GM18907 (cell line): ENCODE measurements around the gene USP34.
"Not testable (repeated sequence)": the region's sequence is repeated elsewhere in the genome, so short reads cannot be mapped to it uniquely, and the experiment has no call there.

ENCODE experiments used
- ATAC-seq: cut with Tn5 transposase; IDR thresholded peaks from one replicate; pipeline ENCODE4 v1.9.1; 2021; ENCODE audit warnings: mild to moderate bottlenecking, moderate library complexity; ENCODE audit not compliant: unreplicated experiment

Gene USP34, protein sequence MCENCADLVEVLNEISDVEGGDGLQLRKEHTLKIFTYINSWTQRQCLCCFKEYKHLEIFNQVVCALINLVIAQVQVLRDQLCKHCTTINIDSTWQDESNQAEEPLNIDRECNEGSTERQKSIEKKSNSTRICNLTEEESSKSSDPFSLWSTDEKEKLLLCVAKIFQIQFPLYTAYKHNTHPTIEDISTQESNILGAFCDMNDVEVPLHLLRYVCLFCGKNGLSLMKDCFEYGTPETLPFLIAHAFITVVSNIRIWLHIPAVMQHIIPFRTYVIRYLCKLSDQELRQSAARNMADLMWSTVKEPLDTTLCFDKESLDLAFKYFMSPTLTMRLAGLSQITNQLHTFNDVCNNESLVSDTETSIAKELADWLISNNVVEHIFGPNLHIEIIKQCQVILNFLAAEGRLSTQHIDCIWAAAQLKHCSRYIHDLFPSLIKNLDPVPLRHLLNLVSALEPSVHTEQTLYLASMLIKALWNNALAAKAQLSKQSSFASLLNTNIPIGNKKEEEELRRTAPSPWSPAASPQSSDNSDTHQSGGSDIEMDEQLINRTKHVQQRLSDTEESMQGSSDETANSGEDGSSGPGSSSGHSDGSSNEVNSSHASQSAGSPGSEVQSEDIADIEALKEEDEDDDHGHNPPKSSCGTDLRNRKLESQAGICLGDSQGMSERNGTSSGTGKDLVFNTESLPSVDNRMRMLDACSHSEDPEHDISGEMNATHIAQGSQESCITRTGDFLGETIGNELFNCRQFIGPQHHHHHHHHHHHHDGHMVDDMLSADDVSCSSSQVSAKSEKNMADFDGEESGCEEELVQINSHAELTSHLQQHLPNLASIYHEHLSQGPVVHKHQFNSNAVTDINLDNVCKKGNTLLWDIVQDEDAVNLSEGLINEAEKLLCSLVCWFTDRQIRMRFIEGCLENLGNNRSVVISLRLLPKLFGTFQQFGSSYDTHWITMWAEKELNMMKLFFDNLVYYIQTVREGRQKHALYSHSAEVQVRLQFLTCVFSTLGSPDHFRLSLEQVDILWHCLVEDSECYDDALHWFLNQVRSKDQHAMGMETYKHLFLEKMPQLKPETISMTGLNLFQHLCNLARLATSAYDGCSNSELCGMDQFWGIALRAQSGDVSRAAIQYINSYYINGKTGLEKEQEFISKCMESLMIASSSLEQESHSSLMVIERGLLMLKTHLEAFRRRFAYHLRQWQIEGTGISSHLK (N-terminal part only)

GRCh38 chr2:61470965-61471904, at the start of gene USP34:
TSS of gene USP34 (minus strand) at chr2:61471087. CDS start at chr2:61470692, 395 bp downstream.
- peak; percentile 80 for ATAC-seq

DNA sequence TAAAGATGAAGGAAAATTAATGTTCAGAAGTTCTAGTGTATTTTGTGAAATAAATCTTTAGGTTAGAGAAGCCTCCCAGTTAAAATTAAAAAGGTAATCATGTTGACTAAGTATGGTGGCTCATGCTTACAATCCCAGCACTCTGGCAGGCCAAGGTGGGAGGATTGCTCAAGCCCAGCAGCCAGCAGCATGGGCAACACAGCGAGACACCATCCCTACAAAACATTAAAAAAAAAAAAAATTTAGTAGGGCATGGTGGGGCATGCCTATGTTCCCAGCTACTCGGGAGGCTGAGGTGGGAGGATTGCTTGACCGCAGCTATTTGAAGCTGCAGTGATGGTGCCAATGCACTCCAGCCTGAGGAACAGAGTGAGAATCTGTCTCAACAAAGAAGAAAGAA, 49.4 kb upstream of the USP34 start:
- no peak for ATAC-seq

DNA sequence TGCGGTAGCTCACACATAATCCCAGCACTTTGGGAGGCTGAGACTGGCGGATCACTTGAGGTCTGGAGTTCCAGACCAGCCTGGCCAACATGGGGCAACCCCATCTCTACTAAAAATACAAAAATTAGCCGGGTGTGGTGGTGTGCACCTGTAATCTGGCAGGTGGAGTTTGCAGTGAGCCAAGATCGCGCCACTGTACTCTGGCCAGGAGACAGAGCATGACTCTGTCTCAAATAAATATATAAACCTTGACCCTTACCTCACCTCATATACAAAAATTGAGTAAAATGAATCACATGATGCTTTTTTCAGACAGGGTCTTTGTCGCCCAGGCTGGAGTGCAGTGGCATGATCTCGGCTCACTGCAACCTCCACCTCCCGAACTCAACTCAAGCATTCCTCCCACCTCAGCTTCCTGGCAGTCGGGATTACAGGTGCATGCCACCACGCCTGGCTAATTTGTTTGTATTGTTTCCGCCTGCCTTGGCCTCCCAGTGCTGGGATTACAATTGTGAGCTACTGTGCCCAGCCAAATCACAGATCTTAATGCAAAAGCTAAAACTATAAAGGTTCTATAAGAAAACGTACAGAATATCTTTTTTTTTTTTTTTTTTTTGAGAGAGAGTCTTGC, 42.0 kb upstream of the USP34 start:
- ATAC-seq, result no peak

DNA sequence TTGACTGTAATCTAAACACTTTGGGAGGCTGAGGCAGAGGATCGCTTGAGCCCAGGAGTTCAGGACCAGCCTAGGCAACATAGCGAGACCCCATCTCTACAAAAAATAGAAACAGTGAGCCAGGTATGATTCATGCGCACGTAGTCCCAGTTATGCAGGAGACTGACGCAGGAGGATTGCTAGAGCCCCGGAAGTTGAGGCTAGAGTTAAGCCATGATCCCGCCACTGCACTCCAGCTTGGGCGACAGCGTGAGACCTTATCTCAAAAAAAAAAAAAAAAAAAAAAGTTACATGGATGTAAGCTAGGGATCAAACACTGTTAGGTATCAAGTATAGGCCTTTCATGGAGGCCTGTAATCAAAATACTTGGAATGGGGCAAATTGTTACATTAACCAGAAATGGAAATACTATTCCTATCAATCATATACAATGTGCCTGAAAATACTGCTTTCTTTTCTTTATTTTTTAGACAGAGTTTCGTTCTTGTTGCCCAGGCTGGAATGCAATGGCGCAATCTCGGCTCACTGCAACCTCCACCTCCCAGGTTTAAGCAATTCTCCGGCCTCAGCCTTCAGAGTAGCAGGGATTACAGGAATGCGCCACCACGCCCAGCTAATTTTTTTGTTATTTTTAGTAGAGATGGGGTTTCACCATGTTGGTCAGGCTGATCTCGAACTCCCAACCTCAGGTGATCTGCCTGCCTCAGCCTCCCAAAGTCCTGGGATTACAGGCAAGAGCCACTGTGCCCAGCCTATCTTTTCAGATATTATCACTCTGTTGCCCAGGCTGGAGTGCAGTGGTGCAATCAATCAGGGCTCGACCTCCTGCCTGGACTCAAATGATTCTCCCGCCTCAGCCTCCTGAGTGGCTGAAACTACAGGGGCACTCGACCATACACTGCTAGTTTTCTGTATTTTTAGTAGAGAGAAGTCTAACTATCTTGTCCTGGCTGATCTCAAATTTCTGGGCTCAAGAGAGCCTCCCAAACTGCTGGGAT, 40.1 kb upstream of the USP34 start:
- ATAC-seq, result no peak

DNA sequence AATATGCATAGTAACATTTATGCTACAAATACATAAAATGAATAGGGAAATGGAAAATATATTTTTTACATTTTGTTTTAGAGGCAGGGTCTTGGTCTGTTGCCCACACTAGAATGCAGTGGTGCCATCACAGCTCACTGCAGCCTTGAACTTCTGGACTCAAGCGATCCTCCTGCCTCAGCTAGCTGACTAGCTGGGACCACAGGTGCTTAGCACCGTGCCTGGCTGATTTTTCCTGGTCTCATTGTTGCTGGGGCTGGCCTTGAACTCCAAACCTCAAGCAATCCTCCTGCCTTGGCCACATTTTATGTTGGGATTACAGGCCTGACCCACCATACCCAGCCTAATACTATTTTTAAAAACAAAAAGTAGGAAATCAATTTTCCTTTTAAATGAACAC, 34.1 kb upstream of the USP34 start:
- no peak for ATAC-seq

DNA sequence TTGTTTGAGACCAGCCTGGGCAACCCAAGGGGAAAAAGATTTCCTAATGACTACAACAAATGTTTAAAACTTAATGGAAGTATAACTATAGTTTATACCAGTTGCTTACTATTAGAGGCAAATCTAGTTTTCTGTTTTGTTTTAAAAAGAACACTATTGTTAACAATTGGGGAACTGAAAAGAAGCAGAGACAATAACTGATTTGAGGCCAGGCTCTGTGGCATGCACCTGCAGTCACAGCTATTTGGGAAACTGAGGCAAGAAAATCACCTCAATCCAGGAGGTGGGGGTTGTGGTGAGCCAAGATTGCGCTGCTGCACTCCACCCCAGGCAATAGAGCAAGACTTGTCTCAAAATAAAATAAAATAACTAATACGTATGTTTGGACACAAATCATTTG, 28.2 kb upstream of the USP34 start:
- ATAC-seq, result no peak

- no peak for ATAC-seq
Measured at GRCh38 chr2:61493523-61493942, 22.6 kb upstream of the USP34 start.

DNA sequence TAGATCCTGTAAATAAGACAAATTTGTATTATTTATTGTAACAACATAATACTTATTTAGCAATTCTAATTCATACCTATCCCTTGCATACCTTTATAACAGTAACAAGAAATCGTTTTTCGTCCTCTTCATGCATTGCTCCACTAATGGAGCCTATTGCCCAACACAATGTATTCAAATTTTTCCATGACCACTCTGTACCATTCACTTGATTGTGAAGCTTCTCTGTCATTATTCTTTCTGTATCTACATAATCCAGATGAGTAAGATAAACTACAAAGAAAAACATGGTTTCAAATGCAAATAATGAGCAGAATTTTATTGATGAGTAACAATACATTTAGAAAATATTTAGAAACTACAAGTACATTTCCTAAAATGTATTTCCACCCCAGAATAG, 21.6 kb upstream of the USP34 start:
- ATAC-seq, result no peak

- no peak for ATAC-seq
Measured at GRCh38 chr2:61485281-61485680, 14.4 kb upstream of the USP34 start.

DNA sequence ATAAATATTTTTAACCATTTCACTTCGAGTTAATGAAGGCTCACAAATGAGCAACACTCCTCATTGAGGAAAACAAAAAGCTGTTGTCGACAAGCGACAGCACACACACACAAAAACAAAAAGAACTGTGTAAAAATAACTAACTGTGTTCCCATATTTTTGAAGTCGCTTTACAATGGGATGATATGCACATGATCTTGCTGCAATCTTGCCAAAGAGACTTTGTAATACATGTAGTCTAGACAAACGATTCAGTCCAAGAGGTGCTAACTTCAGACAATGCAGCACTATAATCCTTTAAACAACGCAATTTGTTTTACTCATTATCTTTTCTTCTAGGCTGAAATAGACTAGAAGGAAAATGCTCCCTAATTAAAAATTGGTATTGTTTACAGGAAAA, 7.2 kb upstream of the USP34 start:
- ATAC-seq, result no peak

DNA sequence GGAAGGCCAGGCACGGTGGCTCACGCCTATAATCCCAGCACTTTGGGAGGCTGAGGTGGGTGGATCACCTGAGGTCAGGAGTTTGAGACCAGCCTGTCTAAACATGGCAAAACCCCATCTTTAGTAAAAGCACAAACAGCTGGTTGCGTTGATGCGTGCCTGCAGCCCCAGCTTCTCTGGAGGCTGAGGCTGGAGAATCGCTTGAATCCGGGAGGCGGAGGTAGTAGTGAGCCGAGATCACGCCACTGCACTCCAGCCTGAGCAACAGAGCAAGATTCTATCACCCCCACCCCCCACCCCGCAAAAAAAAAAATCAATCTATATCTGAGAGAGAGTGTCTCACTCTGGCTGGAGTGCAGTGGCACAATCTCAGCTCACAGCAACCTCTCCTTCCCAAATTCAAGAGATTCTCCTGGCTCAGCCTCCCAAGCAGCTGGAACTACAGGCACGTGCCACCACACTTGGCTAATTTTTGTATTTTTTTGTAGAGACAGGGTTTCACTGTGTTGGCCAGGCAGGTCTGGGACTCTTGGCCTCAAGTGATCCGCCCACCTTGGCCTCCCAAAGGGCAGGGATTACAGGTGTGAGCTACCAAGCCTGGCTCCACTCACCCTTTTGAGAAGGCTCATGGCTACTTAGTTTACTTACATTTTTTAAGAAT, 6.2 kb upstream of the USP34 start:
- ATAC-seq, result not testable (repeated sequence)

GRCh38 chr2:61471905-61472805, 1.3 kb upstream of the USP34 start:
- ATAC-seq, result peak; percentile 14

DNA sequence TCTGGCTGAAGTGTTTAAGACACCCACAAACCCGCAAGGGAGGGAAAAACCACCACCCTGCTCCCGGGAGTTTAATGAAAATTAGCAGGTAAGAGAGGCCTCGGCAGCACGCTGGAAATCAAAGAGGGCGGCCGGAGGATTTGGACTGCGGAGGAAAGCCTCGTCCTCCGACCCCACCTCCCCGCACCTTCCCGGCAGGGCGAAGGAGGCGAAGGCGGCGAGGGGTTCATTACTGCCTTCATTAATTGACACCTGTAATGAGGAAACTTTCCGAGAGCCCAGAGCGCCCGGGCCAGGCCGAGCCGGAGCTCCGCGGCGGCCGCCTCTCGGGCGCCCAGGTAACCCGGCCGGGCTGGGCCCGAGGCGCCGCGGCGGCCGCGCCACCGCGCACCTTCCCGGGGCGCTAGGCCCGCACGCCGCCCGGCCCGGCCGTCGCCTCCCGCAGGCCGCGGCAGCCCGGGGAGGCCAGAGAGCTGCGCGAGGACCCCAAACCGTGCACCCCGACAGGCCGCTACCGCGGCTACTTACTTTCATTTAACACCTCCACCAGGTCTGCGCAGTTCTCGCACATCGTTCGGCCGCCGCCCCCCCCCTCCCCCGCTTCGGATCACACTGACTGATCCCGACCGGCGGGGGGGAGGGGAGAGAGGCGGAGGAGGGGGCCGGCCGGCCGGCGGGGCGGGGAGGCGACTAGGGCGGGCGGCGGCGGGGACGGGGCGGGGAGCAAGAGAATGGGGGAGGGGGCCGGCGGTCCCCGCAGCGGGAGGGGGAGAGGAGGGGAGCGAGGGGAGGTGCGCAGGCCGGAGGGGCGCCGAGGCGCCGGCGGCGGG, 550 bp downstream of the USP34 start:
- peak; percentile 32 for ATAC-seq

DNA sequence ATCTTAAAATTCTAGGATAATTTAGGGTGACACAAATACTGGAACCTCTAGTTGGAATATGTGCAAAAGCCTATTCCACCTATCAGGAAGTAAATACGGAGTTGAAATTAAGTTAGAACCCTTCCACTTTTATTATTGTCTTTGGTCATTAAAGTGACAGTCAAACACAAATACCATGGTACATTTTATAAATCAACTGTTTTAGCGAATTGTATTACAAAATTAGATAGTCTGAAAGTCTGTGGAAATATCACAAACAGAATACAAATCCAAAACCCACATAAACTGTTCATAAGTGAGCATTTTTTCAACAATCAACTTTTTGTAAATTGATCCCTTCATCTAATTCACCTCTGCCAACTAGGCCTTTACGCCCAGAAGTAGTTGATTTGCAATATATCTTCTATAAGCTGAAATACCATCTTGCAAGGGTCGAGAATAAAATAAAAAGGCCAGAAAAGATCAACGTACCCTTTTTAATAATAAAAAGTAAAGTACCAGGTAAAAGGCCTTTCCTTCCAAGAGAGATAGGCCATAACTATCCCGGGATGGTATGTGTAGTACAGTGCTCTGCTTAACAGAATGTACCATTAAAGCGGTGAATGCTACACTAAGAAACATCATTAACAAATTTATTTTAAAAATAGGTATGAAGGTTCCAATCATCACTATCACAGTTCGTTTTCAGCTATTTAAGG, 1.3 kb downstream of the USP34 start:
- ATAC-seq, result no peak

- ATAC-seq, result not testable (repeated sequence)
Measured at GRCh38 chr2:61468231-61468630, 2.7 kb downstream of the USP34 start.
